ENCODE data around the gene NCAM2.
A peak's percentile ranks its signal among the peaks of the same experiment; 100 is the strongest.

The NCAM2 gene

GRCh38 chr21:21179619-21180298 is 181.6 kb downstream of the NCAM2 start:
- no peak for DNase-seq

GRCh38 chr21:21182401-21183010 is 184.3 kb downstream of the NCAM2 start:
- DNase-seq: no peak

- DNase-seq: no peak
Observed at GRCh38 chr21:21183092-21183491, 184.9 kb downstream of the NCAM2 start.

- DNase-seq: no peak
Observed at GRCh38 chr21:21184771-21185528, 186.7 kb downstream of the NCAM2 start.

- DNase-seq: no peak
Observed at GRCh38 chr21:21187579-21187978, 189.4 kb downstream of the NCAM2 start.

- no peak for DNase-seq
Observed at GRCh38 chr21:21188513-21189195, 190.4 kb downstream of the NCAM2 start.

- no peak for DNase-seq
Observed at GRCh38 chr21:21195417-21195943, 197.3 kb downstream of the NCAM2 start.

- DNase-seq: no peak
Observed at GRCh38 chr21:21196087-21196486, 197.9 kb downstream of the NCAM2 start.

GRCh38 chr21:21196848-21197247 is 198.6 kb downstream of the NCAM2 start:
- no peak for DNase-seq

- DNase-seq: no peak
Observed at GRCh38 chr21:21199342-21200102, 201.3 kb downstream of the NCAM2 start.

- DNase-seq: peak; percentile 45
Observed at GRCh38 chr21:21200103-21200938, 202.1 kb downstream of the NCAM2 start.

GRCh38 chr21:21200939-21201615 is 202.9 kb downstream of the NCAM2 start:
- no peak for DNase-seq

- DNase-seq: no peak
Observed at GRCh38 chr21:21203822-21204339, 205.7 kb downstream of the NCAM2 start.

- no peak for DNase-seq
Observed at GRCh38 chr21:21204366-21204996, 206.3 kb downstream of the NCAM2 start.

- DNase-seq: no peak
Observed at GRCh38 chr21:21205604-21206003, 207.4 kb downstream of the NCAM2 start.

GRCh38 chr21:21210552-21210951 is 212.3 kb downstream of the NCAM2 start:
- DNase-seq: no peak

GRCh38 chr21:21213297-21213696 is 215.1 kb downstream of the NCAM2 start:
- no peak for DNase-seq

- no peak for DNase-seq
Observed at GRCh38 chr21:21216047-21216446, 217.8 kb downstream of the NCAM2 start.

- no peak for DNase-seq
Observed at GRCh38 chr21:21226472-21226871, 228.3 kb downstream of the NCAM2 start.

GRCh38 chr21:21230672-21231071 is 232.5 kb downstream of the NCAM2 start:
- peak; percentile 9 for DNase-seq

All from kidney glomerular epithelial cell (primary cell).